ENCODE measurements around the gene PTPRF.

GRCh38 chr1:43541141-43541540 is 10.5 kb downstream of the PTPRF start:
- TF ChIP-seq CTCF (IDR thresholded peaks at IDR 0.05; ENCODE audit: low read depth, low read length, missing input control): no peak
- TF ChIP-seq FOXA1 (IDR thresholded peaks at IDR 0.05): no peak
- TF ChIP-seq RAD21 (IDR thresholded peaks at IDR 0.05): no peak
- TF ChIP-seq ATF3 (IDR thresholded peaks at IDR 0.05): no peak
- TF ChIP-seq TAF1 (conservative IDR thresholded peaks at IDR 0.05): no peak
- TF ChIP-seq, protein P1, sequence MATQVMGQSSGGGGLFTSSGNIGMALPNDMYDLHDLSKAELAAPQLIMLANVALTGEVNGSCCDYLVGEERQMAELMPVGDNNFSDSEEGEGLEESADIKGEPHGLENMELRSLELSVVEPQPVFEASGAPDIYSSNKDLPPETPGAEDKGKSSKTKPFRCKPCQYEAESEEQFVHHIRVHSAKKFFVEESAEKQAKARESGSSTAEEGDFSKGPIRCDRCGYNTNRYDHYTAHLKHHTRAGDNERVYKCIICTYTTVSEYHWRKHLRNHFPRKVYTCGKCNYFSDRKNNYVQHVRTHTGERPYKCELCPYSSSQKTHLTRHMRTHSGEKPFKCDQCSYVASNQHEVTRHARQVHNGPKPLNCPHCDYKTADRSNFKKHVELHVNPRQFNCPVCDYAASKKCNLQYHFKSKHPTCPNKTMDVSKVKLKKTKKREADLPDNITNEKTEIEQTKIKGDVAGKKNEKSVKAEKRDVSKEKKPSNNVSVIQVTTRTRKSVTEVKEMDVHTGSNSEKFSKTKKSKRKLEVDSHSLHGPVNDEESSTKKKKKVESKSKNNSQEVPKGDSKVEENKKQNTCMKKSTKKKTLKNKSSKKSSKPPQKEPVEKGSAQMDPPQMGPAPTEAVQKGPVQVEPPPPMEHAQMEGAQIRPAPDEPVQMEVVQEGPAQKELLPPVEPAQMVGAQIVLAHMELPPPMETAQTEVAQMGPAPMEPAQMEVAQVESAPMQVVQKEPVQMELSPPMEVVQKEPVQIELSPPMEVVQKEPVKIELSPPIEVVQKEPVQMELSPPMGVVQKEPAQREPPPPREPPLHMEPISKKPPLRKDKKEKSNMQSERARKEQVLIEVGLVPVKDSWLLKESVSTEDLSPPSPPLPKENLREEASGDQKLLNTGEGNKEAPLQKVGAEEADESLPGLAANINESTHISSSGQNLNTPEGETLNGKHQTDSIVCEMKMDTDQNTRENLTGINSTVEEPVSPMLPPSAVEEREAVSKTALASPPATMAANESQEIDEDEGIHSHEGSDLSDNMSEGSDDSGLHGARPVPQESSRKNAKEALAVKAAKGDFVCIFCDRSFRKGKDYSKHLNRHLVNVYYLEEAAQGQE (IDR thresholded peaks at IDR 0.05): no peak
